ENCODE results near the gene GNAI2. TPM values are rescaled to one million over a fixed set of nuclear protein-coding genes. Genes with fewer than 3 reads are reported as not detected.
"Not testable (repeated sequence)": the region's sequence is repeated elsewhere in the genome, so short reads cannot be mapped to it uniquely, and the experiment has no call there.

Gene GNAI2
- total RNA-seq, 1 donor from 2014 or later, result 651 TPM

GRCh38 chr3:50244813-50245212, 8.8 kb downstream of the GNAI2 start:
- DNase-seq (ENCODE audit: low read depth, low spot score), result not testable (repeated sequence)

- no peak for DNase-seq (ENCODE audit: low read depth, low spot score)
Measured at GRCh38 chr3:50245251-50245745, 9.3 kb downstream of the GNAI2 start.

GRCh38 chr3:50245831-50246516, 10.0 kb downstream of the GNAI2 start:
- DNase-seq (ENCODE audit: low read depth, low spot score), result peak; percentile 71

GRCh38 chr3:50246517-50246954, 10.5 kb downstream of the GNAI2 start:
- DNase-seq (ENCODE audit: low read depth, low spot score), result peak; percentile 70

GRCh38 chr3:50248387-50248786, 12.4 kb downstream of the GNAI2 start:
- no peak for DNase-seq (ENCODE audit: low read depth, low spot score)

GRCh38 chr3:50249457-50249856, 13.5 kb downstream of the GNAI2 start:
- DNase-seq (ENCODE audit: low read depth, low spot score), result no peak

GRCh38 chr3:50250514-50250913, 14.5 kb downstream of the GNAI2 start:
- DNase-seq (ENCODE audit: low read depth, low spot score), result no peak

GRCh38 chr3:50251220-50251619, 15.2 kb downstream of the GNAI2 start:
- peak; percentile 59 for DNase-seq (ENCODE audit: low read depth, low spot score)

- peak; percentile 82 for DNase-seq (ENCODE audit: low read depth, low spot score)
Measured at GRCh38 chr3:50254577-50255250, 18.7 kb downstream of the GNAI2 start.

GRCh38 chr3:50255251-50255615, 19.2 kb downstream of the GNAI2 start:
- no peak for DNase-seq (ENCODE audit: low read depth, low spot score)

- DNase-seq (ENCODE audit: low read depth, low spot score), result no peak
Measured at GRCh38 chr3:50256978-50257890, 21.2 kb downstream of the GNAI2 start.

- no peak for DNase-seq (ENCODE audit: low read depth, low spot score)
Measured at GRCh38 chr3:50258029-50258680, 22.2 kb downstream of the GNAI2 start.

- DNase-seq (ENCODE audit: low read depth, low spot score), result no peak
Measured at GRCh38 chr3:50258979-50259378, 23.0 kb downstream of the GNAI2 start.

- no peak for DNase-seq (ENCODE audit: low read depth, low spot score)
Measured at GRCh38 chr3:50259432-50260026, 23.5 kb downstream of the GNAI2 start.

- peak; percentile 63 for DNase-seq (ENCODE audit: low read depth, low spot score)
Measured at GRCh38 chr3:50260027-50260941, 24.3 kb downstream of the GNAI2 start.

GRCh38 chr3:50260942-50261441, 25.0 kb downstream of the GNAI2 start:
- no peak for DNase-seq (ENCODE audit: low read depth, low spot score)

GRCh38 chr3:50261505-50261904, 25.5 kb downstream of the GNAI2 start:
- DNase-seq (ENCODE audit: low read depth, low spot score), result no peak

GRCh38 chr3:50262200-50262599, 26.2 kb downstream of the GNAI2 start:
- not testable (repeated sequence) for DNase-seq (ENCODE audit: low read depth, low spot score)

- no peak for DNase-seq (ENCODE audit: low read depth, low spot score)
Measured at GRCh38 chr3:50262778-50263177, 26.8 kb downstream of the GNAI2 start.
